Measurements from ENCODE around the gene RNU6-1.

GRCh38 chr15:67803996-67804843 is 35.6 kb downstream of the RNU6-1 start:
- no peak for TF ChIP-seq CTCF (IDR thresholded peaks at IDR 0.05)
- TF ChIP-seq POLR2A (IDR thresholded peaks at IDR 0.05) = no peak

Data from right lobe of liver (tissue), 4 donors.